SH-SY5Y (cell line): ENCODE measurements around the gene CHST9.
A peak's percentile ranks its signal among the peaks of the same experiment; 100 is the strongest.

Experiments
- GATA2 ChIP-seq: IDR thresholded peaks from 2 replicates; pipeline ENCODE4 v1.6.1; 2011; ENCODE audit warnings: mild to moderate bottlenecking, low read depth, low read length
- GATA3 ChIP-seq: IDR thresholded peaks from 2 replicates; pipeline ENCODE4 v1.6.1; 2011; ENCODE audit warnings: low read depth, mild to moderate bottlenecking, low read length, moderate library complexity

The CHST9 gene

DNA sequence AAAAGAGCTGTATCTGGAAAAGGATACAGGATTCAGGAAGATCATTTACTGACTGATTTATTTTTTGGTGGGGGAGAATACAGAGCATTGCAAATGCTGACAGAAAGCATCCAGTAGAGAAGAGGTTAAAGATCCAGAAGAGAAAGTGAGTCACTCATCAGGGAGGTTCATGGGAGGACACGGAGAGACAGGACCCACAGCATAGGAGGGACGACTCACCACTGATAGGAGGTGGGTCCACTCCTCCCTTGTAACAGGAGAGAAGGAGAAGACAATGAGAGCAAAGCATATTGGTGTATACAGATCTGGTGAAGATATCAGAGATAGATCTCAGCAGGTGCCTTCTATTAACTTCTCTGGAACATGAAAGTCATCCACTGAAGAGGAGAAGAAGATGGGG, 177.2 kb downstream of the CHST9 start:
- TF ChIP-seq GATA3, result no peak
- TF ChIP-seq GATA2, result no peak

- TF ChIP-seq GATA2 (no peak), GATA3 (no peak)
Measured at GRCh38 chr18:27005589-27005988, 179.5 kb downstream of the CHST9 start.

DNA sequence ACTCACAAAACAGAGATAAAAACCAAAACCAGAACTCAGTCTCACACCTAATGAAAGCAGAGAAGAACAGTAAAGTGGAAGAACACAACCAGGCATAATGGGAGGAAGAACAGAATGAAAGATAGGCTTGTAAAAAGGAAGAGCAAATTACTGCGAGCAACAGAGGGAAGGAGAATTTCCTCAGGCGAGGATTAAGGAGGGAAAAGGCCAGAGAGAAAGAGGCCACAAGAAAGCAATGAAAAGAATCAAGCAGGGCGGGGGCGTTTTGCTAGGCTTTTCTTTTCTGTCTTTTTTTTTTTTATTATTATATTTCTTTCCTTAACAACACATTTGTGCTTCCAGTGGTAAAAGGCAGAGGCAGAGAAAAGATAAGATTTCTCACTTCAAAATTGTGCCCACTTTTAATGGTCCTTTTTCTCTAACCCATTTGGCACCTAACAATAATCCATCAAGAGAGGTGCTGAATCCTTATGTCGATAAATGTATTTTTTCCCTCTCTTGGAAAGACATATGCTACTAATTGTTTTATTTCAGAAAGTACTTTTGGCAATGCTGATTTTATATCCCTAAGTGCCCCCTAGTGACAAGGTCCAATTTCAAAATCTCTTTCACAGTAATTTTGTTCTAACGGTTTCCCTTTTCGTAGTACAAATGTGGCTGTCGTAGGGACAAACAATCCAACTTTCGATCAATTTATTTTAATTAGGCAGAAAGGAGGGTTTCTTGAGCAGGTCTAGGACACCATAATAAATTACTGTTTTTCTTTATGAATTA, 180.9 kb downstream of the CHST9 start:
- TF ChIP-seq GATA3, result no peak
- peak; percentile 22; the same call in 1 of the 2 replicates for TF ChIP-seq GATA2

GRCh38 chr18:26999797-27000196, 185.3 kb downstream of the CHST9 start:
- TF ChIP-seq GATA3 (no peak), GATA2 (no peak)

GRCh38 chr18:26993568-26993967, 191.5 kb downstream of the CHST9 start:
- TF ChIP-seq GATA2 (no peak), GATA3 (no peak)

- TF ChIP-seq GATA3 (no peak), GATA2 (no peak)
Measured at GRCh38 chr18:26992926-26993325, 192.2 kb downstream of the CHST9 start.

DNA sequence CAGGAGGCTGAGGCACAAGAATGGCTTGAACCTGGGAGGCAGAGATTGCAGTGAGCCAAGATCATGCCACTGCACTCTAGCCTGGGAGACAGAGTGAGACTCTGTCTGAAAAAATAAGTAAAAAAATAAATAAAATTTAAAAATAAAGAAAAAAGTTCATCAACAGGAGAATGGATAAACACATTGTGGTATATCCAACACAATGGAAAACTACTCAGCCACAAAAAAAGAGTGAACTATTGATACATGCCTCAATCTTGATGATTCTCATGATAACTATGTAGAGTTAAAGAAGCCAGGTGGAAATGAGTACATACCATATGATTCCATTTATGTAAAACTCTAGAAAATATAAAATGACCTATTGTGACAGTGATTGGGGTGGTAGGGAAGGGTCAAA, 195.3 kb downstream of the CHST9 start:
- TF ChIP-seq GATA3 (no peak), GATA2 (no peak)

DNA sequence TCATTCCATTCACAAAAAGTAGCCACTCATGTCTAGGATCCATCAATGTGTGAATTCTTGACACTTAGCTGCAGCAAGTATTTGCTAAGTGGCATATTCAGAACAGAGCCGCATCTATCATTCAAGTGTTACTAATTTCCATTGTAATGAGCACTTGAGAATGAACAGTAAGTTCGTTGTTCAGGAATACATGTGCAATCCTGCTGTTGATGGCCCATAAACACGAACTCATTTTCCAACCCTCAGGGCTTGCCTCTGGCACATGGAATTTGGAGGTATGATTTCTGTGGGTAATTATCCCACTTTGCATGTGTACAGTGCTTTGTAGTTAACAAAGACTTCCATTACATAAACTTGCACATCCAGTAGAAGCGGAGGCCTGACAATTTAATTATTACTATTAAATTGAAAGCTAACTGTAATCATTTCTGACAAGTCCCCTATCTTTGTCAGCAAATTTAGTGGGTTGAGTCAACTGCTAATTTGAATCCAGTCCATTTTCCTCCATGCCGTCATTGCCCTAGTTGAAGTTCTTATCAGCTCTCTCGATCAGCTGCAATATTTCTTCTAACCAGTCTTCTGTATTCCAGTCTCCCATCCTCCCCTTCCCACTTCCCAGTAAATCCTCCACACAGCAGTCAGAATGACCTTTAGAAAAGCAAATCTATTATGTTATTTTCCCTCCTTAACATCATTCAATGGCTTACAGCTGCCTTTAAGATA, 203.6 kb downstream of the CHST9 start:
- TF ChIP-seq GATA3 (peak; percentile 69; the same call in 1 of the 2 replicates), GATA2 (peak; percentile 82)

DNA sequence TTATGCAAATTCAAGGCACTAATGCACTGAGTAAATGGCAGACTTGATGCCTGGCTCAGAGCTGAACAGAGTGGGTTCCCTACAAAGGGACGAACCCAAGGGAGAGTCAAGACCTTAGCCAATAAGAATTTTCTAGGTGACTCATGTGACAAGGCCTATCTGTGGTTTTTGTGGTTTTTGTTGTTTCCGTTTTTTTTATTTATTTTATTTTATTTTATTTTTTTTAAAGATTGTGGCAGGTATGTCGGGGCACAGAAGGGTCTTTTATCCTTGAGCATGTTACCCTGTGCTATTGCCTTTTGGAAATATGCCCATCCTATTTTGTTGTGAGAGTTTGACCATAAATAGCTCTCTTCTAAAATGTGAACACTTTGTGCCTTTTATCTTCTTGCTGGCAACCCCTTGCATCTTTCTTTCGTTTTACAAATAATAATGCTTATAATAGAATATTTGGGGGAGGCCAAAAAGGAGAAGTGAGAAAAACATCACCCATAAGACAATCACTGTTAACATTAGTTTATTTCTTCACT, 206.2 kb downstream of the CHST9 start:
- TF ChIP-seq GATA2 (no peak), GATA3 (no peak)

- TF ChIP-seq GATA3 (no peak), GATA2 (no peak)
Measured at GRCh38 chr18:26977781-26978180, 207.3 kb downstream of the CHST9 start.

GRCh38 chr18:26976206-26976605, 208.9 kb downstream of the CHST9 start:
- TF ChIP-seq GATA3, result peak; percentile 40; the same call in 1 of the 2 replicates
- TF ChIP-seq GATA2, result peak; percentile 69

DNA sequence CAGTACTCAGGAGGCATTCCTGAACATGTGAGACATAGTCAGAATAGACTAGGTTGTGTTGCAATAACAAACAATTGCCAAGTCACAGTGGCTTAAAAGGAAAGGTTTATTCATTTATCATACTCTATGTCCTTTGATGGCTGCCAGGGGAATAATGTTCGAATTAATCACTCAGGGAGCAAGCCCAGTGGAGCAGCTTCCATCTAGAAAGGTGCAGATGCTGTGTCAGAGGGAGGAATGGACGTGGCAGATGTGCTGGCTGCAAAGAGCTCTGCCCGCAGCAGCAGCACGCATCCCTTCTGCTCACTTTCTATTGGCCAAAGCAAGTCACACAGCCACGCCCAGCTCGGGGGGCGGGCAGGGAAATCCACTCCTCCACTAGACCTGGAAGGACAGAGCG, 213.7 kb downstream of the CHST9 start:
- TF ChIP-seq GATA2 (no peak), GATA3 (no peak)

DNA sequence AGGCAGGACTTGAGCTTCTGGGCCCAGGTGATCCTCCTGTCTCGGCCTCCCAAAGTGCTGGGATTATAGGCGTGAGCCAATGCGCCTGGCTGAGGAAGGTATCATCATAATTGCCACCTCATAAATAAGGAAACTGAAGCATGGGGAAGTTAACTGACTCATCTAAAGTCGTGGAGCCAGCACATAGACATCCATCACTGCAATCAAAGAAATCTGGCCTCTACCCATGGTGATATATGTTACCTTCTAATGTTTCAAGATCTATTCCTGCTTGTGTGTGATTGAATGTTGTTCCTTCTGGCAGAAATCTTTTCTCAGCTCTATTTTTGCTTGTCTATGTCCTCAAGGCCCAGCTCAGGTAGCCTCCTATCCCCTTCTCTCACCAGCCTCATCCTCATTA, 214.5 kb downstream of the CHST9 start:
- TF ChIP-seq GATA3, result no peak

DNA sequence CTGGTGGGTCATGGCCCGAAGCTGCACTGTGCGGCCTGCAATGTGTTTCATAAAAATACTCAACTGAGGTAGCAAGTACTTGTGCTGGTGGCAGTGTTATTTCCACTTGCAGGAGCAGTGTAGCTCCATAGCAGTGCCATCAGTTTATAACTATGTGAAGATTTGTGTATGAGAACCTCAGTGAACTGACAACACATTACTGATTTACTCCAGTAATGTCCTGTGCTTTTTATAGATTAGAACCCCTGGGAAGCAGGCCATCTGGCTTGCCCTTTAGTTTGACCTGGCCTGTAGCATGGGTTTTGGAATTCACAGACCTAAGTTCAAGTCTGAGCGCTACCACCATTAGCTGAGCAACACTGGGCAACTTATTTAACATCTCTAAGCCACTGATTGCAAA, 219.9 kb downstream of the CHST9 start:
- TF ChIP-seq GATA3, result no peak
- TF ChIP-seq GATA2, result no peak

GRCh38 chr18:26963292-26963691, 221.8 kb downstream of the CHST9 start:
- TF ChIP-seq GATA3 (no peak), GATA2 (no peak)

- no peak for TF ChIP-seq GATA2
- TF ChIP-seq GATA3, result no peak
Measured at GRCh38 chr18:26961839-26962238, 223.3 kb downstream of the CHST9 start.
